ENCODE measurements around the gene PRKRA. TPM values are rescaled to one million over a fixed set of nuclear protein-coding genes. Genes with fewer than 3 reads are reported as not detected.

Gene PRKRA
- total and polyA plus RNA-seq, 2 of the 8 experiments (the other 6 are each of a cell fraction or from before 2014, with no cell fraction given) = 25.4 to 60.4 TPM

DNA sequence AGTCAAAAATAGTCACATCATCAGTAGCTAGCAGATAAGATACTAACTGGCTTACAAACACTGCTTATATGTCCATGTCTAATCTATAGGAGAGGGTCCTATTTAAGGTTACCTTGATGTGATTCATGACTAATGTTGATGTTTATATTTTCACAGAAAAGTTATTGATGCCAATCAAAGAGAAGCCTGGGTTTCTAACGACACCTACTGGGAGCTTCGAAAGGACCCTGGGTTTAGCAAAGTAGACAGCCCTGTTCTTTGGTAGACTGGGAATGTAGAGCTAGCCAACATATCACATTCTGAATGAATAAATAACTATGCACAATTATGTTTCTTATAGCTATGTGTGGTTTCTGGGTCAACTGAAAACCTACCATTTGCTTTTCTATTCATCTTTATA is 55.7 kb downstream of the PRKRA start:
- Histone ChIP-seq H3K4me2 (ENCODE audit: insufficient read depth in 1 of 2, low read depth in 2 of 2, low read length in 2 of 2) (no peak overlapping the region), H4K5ac (ENCODE audit: insufficient read length, low read depth, low read length) (no peak overlapping the region), H3K27ac (ENCODE audit: low read depth, low read length) (no peak overlapping the region), H2BK120ac (replicated peaks; ENCODE audit: low read depth, low read length) (no peak overlapping the region), H4K91ac (replicated peaks; ENCODE audit: insufficient read length, low read length) (no peak overlapping the region), H3K36me3 (ENCODE audit: control insufficient read depth in 2 of 4, insufficient read depth in 4 of 4, low read length in 3 of 4) (no peaks in the 10 kb centered on the region), H2AK5ac (ENCODE audit: low read depth, low read length) (no peak overlapping the region), H3K4me1 (replicated peaks in 1 of 4; ENCODE audit: control insufficient read depth in 3 of 4, insufficient read depth in 4 of 4, low read length in 3 of 4) (no peaks in the 10 kb centered on the region), H3K23me2 (ENCODE audit: low read depth, low read length) (no peaks in the 10 kb centered on the region), H3K9me3 (ENCODE audit: insufficient read depth in 2 of 2, low read depth in 1 of 2, low read length in 1 of 2) (no peaks in the 10 kb centered on the region), H2BK15ac (ENCODE audit: low read length) (no peak overlapping the region), H3K56ac (replicated peaks; ENCODE audit: insufficient read length, low read depth, low read length) (no peak overlapping the region), H3K79me2 (ENCODE audit: control insufficient read depth in 1 of 2, insufficient read depth in 2 of 2, low read length in 2 of 2) (no peaks in the 10 kb centered on the region), H4K20me1 (replicated peaks in 1 of 2; ENCODE audit: control insufficient read depth in 1 of 2, insufficient read depth in 2 of 2, low read length in 2 of 2) (no peaks in the 10 kb centered on the region), H4K8ac (ENCODE audit: extremely low read depth, insufficient read depth, low read length) (no peak overlapping the region), H3K79me1 (ENCODE audit: low read depth, low read length) (no peaks in the 10 kb centered on the region), H3K14ac (ENCODE audit: insufficient read length) (no peak overlapping the region), H3K27me3 (replicated peaks in 1 of 4; ENCODE audit: control insufficient read depth in 3 of 4, extremely low read depth in 1 of 4, insufficient read depth in 3 of 4, low read length in 3 of 4) (no peaks in the 10 kb centered on the region), H2AFZ (ENCODE audit: low read length) (no peak overlapping the region), H3K4ac (replicated peaks; ENCODE audit: insufficient read length, low read depth, low read length) (no peak overlapping the region), H2BK12ac (ENCODE audit: low read depth, low read length) (no peak overlapping the region), H3K18ac (ENCODE audit: extremely low read depth, low read length) (no peak overlapping the region), H3K4me3 (ENCODE audit: extremely low read depth in 1 of 4, insufficient read depth in 2 of 4, low read depth in 3 of 4, low read length in 4 of 4) (no peak overlapping the region), H2BK5ac (ENCODE audit: low read depth, low read length) (no peak overlapping the region), H3K9ac (replicated peaks in 1 of 4; ENCODE audit: extremely low read depth in 1 of 4, low read depth in 3 of 4, low read length in 3 of 4) (no peak overlapping the region), H3K23ac (ENCODE audit: insufficient read length) (no peak overlapping the region), H2BK20ac (ENCODE audit: low read length) (no peak overlapping the region)
- DNase-seq (ENCODE audit: low read depth in 1 of 2, low spot score in 2 of 2) (no peak), FAIRE-seq (no peak)
- TF ChIP-seq NRF1 (IDR thresholded peaks at IDR 0.05; ENCODE audit: low read depth, low read length) (no peak), TAF1 (IDR thresholded peaks at IDR 0.05; ENCODE audit: low read depth, low read length) (no peak), SIX5 (IDR thresholded peaks at IDR 0.05; ENCODE audit: low read depth, low read length) (no peak), FOSL1 (IDR thresholded peaks at IDR 0.05; ENCODE audit: insufficient read depth, low read depth, low read length) (no peak)
- TF ChIP-seq, protein P1, sequence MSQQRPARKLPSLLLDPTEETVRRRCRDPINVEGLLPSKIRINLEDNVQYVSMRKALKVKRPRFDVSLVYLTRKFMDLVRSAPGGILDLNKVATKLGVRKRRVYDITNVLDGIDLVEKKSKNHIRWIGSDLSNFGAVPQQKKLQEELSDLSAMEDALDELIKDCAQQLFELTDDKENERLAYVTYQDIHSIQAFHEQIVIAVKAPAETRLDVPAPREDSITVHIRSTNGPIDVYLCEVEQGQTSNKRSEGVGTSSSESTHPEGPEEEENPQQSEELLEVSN (IDR thresholded peaks at IDR 0.05) = no peak
- CTCF ChIA-PET (ENCODE audit: partially characterized antibody) = interaction anchor here (0.6 to 6.7 kb wide), 11 partner anchors 10 to 300 kb away, joined by 3 to 50 read pairs (median 5); partner anchors contain the start of gene RBM45
- POLR2A ChIA-PET (ENCODE audit: partially characterized antibody) = no interaction called here
- 93% methylated on average over 2 of the region's 2 CpGs; no CpG with 5 or more reads in 1 of the 2 experiments for WGBS, 2 experiments (ENCODE audit: extremely low coverage in 1 of 2, insufficient coverage in 1 of 2, insufficient read length in 1 of 2, insufficient replicate concordance in 2 of 2, low coverage in 1 of 2, low lambda C conversion rate in 2 of 2, missing lambda C conversion rate in 1 of 2)

All from H1 (cell line).